Astrocyte (in vitro differentiated cells and primary cell): ENCODE data around the gene HNRNPL.

Source experiments
- EZH2 ChIP-seq: IDR thresholded peaks from 2 replicates; pipeline ENCODE4 v1.6.1; 2012; ENCODE audit warnings: mild to moderate bottlenecking, low read length, inconsistent platforms; ENCODE audit not compliant: insufficient read depth
- TF ChIP-seq, protein P1 (sequence below): IDR thresholded peaks from 2 replicates; pipeline ENCODE4 v1.5.1; 2011; ENCODE audit warnings: low read depth, mild to moderate bottlenecking, inconsistent platforms, low read length, moderate library complexity; ENCODE audit not compliant: insufficient read depth

DNA sequence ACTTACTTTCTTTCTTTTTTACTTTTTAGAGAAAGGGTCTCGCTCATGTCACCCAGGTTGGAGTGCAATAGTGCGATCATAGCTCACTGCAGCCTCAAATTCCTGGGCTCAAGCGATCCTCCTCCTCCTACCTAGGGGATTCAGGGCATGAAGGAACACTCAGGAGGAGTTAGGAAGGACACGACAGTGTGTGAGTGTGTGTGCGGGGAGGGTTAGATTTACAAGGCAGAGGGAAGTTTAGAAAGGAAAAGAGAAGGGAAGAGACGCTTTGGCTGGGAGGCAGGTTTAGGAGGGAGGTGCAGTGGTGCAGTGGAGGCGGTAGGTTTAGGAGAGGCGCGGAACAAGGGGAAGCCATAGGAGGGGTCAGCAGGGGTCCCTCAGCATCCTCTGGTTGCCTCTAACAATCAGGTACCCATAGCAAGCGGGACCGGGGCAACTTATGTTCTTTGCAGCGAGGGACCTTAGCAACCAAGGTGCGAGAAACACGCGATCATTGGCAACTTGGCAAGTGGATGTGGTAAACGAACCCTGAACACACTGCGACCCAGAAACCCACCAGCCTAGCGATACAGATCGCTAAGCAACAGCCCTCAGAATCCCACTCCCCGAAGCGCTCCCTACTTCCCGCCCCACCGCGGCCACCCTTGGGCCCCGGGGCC, 49.1 kb upstream of the HNRNPL start:
- TF ChIP-seq, protein P1, sequence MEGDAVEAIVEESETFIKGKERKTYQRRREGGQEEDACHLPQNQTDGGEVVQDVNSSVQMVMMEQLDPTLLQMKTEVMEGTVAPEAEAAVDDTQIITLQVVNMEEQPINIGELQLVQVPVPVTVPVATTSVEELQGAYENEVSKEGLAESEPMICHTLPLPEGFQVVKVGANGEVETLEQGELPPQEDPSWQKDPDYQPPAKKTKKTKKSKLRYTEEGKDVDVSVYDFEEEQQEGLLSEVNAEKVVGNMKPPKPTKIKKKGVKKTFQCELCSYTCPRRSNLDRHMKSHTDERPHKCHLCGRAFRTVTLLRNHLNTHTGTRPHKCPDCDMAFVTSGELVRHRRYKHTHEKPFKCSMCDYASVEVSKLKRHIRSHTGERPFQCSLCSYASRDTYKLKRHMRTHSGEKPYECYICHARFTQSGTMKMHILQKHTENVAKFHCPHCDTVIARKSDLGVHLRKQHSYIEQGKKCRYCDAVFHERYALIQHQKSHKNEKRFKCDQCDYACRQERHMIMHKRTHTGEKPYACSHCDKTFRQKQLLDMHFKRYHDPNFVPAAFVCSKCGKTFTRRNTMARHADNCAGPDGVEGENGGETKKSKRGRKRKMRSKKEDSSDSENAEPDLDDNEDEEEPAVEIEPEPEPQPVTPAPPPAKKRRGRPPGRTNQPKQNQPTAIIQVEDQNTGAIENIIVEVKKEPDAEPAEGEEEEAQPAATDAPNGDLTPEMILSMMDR, result no peak
- TF ChIP-seq EZH2, result no peak
